HG03097 (cell line): Measurements from ENCODE around the gene SLC37A4.
"Not testable (repeated sequence)": the region's sequence is repeated elsewhere in the genome, so short reads cannot be mapped to it uniquely, and the experiment has no call there.

Source experiments
- ATAC-seq: cut with Tn5 transposase; IDR thresholded peaks from one replicate; pipeline ENCODE4 v1.9.1; 2021; ENCODE audit not compliant: unreplicated experiment, low FRiP score

The SLC37A4 gene

DNA sequence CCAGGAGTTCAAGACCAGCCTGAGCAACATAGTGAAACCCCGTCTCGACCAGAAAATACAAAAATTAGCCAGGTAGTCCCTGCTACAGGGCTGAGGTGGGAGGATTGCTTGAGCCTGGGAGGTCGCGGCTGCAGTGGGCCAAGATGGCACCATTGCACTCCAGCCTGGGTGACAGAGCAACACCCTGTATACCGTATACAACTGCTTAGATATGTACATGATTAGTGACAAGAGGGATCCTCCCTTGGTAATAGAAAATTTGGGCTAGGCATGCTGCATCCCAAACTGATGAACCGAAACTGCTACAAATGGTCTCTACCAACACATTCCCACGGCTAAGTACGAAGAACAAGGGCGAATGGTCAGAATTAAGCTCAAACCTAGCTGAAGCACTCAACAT is 12.2 kb upstream of the SLC37A4 start:
- no peak for ATAC-seq

DNA sequence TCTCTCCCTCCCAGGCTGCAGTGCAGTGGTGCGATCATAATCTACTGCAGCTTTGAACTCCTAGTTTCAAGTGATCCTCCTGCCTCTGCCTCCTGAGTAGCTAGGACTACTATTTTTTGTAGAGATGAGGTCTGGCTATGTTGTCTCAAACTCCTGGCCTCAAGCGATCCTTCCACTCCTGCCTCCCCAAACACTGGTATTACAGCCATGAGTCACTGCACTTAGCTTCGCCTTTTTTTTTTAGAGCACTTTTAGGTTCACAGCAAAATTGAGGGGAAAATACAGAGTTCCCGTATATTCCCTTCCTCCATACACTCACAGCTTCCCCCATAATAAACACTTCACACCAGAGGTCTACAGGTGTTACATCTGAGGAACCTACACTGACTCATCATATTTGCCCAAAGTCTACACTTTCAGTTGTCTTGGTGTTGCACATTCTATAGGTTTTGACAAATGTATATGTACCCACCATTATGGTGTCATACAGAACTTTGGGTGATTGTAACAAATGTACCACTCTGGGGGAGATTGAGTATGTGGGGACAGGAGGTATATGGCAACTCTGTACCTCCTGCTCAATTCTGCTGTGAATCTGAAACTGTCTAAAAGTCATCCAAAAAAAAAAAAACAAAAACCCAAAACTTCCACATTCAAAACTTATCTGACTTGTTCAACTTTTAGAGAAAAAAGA is 11.3 kb upstream of the SLC37A4 start:
- no peak for ATAC-seq

DNA sequence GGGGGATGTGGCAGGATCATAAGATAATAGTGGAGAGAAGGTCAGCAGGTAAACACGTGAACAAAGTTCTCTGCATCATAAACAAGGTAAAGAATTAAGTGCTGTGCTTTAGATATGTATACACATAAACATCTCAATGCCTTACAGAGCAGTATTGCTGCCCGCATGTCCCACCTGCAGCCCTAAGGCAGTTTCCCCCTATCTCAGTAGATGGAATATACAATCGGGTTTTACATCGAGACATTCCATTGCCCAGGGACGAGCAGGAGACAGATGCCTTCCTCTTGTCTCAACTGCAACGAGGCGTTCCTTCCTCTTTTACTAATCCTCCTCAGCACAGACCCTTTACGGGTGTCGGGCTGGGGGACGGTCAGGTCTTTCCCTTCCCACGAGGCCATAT is 8.8 kb upstream of the SLC37A4 start:
- not testable (repeated sequence) for ATAC-seq

- ATAC-seq: no peak
Observed at GRCh38 chr11:119038884-119039283, 8.2 kb upstream of the SLC37A4 start.

DNA sequence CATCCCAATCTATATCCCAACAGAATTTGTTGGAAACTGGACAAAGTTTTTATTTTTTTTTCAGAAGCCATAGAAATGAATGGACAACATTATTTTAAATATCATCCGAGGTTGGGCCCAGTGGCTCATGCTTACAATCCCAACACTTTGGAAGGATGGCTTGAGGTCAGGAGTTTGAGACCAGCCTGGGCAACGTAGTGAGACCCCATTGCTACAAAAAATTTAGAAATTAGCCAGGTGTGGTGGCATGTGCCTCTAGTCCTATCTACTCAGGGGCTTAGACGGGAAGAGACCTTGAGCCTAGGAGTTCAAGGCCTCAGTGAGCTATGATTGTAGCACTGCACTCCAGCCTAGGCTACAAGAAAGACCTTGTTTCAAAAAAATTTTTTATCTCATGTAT is 4.1 kb upstream of the SLC37A4 start:
- ATAC-seq: no peak

- ATAC-seq: not testable (repeated sequence)
Observed at GRCh38 chr11:119033421-119033820, 2.7 kb upstream of the SLC37A4 start.

GRCh38 chr11:119031912-119032280 is 1.2 kb upstream of the SLC37A4 start:
- no peak for ATAC-seq

GRCh38 chr11:119030029-119030328 is 698 bp downstream of the SLC37A4 start:
- peak; percentile 12 for ATAC-seq

GRCh38 chr11:119029340-119030028 is 1.2 kb downstream of the SLC37A4 start:
- ATAC-seq: no peak

GRCh38 chr11:119029069-119029339 is 1.7 kb downstream of the SLC37A4 start:
- no peak for ATAC-seq

GRCh38 chr11:119028346-119029068 is 2.2 kb downstream of the SLC37A4 start:
- no peak for ATAC-seq

DNA sequence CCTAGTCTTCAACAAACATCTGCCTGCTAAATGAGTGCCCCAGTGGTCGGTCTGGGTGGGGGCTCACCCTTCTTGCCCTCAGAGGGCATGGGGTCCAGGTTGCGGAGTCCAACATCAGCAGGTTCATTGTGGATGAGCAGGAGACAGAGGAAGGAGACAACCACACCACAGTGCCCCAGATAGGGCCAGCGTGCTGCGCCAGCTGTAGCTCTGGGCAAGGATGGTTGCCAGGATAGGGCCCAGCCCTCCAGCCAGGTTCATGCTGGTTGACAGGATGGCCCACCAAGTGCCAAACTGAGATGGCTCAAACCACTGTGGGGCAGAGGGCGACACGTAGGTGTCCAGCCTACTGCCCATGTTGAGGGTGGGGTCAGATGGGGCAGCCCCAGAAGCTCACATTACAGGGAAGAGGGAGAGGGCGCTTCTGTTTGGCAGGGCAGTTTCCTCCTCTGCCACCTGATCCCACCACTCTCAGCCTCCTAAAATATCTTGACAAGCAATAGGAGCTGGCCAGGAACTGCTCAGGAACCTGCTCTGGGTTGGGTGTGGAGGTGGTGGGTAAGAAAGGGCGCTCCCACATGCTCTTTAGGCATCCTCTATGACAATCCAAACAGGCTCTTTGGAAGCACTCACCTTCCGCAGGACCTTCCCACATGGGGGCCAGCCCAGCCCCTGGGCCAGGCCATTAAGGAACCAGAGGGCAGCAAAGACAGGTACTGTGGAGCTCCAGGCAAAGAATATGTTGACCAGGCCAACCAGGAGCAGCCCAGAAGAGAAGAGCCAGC is 2.9 kb downstream of the SLC37A4 start:
- ATAC-seq: no peak

- ATAC-seq: no peak
Observed at GRCh38 chr11:119026970-119027369, 3.7 kb downstream of the SLC37A4 start.

DNA sequence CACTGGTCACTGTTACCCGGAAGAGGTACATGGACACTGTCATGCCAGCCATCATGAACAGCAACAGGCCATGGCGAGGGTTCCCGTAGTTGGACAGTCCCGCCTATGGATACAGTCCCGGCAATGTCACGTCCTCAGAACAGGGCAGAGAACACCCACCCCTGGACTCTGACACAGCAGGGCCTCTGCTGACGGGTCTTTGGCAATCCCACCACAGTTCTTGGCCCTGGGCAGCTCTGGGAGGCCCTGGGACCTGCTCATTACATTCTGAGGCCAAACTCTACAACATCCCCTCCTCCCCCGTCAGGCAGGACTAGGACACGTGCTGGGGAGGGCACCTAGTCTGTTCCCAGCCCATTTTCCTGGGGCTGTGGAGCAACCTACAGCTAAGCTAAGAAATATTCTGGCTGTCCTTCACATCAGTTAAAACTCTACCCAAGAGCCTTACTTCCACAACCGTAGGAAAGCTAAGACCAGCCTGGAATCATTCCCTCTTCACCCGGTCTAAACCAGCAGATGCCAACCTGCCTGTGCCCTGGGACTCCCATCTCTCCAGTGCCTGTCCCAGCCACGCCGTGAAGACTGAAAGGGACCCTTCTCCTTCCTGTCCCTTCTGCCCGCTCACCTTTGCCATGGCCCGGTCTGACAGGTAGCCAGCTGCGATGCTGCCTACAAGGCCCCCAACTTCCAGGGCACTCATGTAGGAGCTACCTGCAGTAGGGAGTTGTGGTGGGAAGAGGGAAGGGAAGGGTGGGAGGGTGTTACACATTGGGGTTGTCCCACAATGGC is 4.5 kb downstream of the SLC37A4 start:
- ATAC-seq: no peak

DNA sequence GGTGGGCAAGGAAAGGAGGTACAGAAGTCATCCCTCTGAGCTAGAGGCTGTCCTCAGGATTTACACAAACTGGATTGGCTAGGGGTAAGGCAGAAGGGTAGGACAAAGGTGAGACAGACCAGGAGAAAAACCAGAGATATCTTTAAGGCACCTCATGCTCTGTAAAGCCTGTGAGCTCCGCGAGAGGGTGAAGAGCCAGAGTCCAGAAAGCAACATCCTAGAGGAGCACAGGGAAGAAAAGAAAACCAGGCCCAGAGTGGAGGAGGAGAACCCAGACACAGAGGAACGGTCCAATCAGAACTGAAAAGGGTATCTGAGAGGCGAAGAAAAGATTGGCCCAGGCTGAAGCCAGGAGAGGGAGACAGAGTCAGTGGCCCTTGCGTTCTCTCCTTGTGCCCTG is 5.1 kb downstream of the SLC37A4 start:
- ATAC-seq: no peak

DNA sequence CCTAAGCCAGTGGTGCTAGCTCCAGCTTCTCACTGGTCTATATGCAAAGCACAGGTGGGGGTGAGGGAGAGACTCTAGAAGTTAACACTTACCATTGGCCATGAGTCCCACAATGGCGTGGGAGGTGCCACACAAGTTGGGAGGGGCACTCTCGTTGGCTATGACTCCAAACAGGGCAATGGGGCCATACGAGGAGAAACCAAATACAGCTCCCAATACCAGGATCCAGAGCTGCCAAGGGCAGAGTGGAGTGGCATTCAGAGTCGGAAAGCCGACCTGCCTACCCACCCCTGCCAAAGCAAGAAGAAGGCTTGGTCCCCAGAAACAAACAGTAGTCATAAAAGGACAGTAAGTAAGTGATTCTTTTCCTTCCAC is 5.6 kb downstream of the SLC37A4 start:
- no peak for ATAC-seq

DNA sequence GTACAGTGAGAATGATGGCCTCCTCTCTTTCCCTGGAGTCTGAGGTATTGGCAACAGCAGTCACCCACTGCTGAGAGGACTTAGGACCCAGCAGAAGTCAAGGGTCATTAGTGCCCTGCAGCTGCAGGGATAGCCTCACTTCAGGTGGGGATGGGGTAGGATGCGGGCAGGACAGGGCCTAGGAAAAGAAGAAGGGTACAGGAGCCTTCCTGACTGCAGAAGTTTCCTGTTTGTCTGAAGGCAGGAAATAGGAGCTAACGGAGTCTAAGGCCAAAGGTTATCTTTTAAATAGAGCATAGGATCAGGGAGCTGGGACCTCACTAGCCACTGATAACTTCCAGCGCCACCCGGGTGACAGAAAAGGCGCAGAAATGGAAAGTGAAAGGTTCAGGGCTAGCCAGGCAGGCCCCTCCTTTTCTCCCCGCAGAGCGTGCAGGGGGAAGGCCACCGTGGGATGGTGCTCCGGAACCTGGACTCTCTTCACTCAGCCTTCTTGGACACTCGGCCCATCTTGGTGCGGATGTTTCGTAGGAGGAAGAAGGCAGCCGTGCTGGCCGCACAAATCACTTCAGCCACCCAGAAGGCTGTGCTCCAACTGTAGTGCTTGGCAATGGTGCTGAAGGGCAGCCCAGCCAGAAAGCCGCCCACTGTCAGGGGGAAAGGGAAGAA is 6.1 kb downstream of the SLC37A4 start:
- ATAC-seq: no peak

- ATAC-seq: no peak
Observed at GRCh38 chr11:119023741-119024140, 6.9 kb downstream of the SLC37A4 start.

DNA sequence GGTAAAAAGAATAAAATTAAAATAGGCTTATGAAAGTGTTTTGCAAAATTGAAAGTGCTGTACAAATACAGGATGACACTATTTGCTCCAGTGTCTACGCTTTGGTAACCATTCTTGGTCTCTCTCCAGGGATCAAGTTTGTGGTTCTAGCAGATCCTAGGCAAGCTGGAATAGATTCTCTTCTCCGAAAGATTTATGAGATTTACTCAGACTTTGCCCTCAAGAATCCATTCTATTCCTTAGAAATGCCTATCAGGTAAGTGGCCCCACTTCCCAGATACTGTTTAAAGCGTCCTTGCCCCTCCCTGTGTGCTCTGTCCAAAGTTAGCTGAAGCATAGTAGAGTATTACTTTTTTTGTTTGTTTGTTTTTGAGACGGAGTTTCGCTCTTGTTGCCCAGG is 9.0 kb downstream of the SLC37A4 start:
- ATAC-seq: no peak

DNA sequence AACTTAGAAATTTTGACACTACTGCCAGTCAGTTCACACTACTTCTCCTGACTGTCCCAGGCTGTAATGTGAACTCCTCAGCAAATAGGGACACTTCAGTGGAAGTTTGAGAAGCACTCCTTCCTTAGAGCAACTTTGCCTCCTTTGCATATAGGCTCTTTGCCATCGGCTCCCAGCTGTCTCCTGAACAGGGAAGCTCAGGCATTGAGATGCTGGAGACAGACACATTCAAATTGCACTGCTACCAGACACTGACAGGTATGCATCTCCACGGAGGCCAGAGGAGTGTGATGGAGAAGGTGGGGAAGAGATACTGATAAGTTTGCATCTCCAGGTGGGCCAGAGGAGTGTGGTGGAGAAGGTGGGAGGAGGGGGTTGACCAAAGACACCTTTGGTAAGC is 10.7 kb downstream of the SLC37A4 start:
- no peak for ATAC-seq
